Testis (tissue), 3 donors: ENCODE results near the gene OPCML. TPM values are rescaled to one million over a fixed set of nuclear protein-coding genes. Genes with fewer than 3 reads are reported as not detected.

Source experiments
- DNase-seq: peaks from one replicate; pipeline ENCODE4 v3.0.0-alpha.2; 2019
- H3K27ac ChIP-seq, 2 donors: fragments of 200-600 bp; sonication (generic); one replicate each; pipeline ENCODE4 v1.5.1; 2019
- H3K27me3 ChIP-seq: fragments of 200-600 bp; sonication (generic); one replicate; pipeline ENCODE4 v1.5.1; 2019
- H3K36me3 ChIP-seq: fragments of 200-600 bp; sonication (generic); one replicate; pipeline ENCODE4 v1.5.1; 2017; ENCODE audit warnings: low read depth; ENCODE audit errors: missing control alignments
- H3K4me1 ChIP-seq: fragments of 200-600 bp; sonication (generic); one replicate; pipeline ENCODE4 v1.5.1; 2019
- H3K4me3 ChIP-seq, 2 donors: fragments of 200-600 bp; sonication (generic); one replicate each; pipeline ENCODE4 v1.5.1; 2017 to 2019
- H3K9me3 ChIP-seq: fragments of 200-600 bp; sonication (generic); one replicate; pipeline ENCODE4 v1.5.1; 2017
- CTCF ChIP-seq, 3 experiments: fragments of 450-650 bp in 2 of 3; fragments of 200-600 bp in 1 of 3; sonication (generic) in 1 of 3; IDR thresholded peaks; one replicate each; pipeline ENCODE4 v1.5.1; 2016 to 2019; ENCODE audit warnings: antibody characterized with exemption in 3 of 3, mild to moderate bottlenecking in 2 of 3, moderate library complexity in 1 of 3
- POLR2A ChIP-seq: fragments of 450-650 bp; IDR thresholded peaks from one replicate; pipeline ENCODE4 v1.6.1; 2017; ENCODE audit warnings: antibody characterized with exemption, mild to moderate bottlenecking, moderate library complexity
- WGBS, 2 donors: methylation state at CpG; one replicate each; pipeline ENCODE4 v1.1.5; 2018; 5-methylcytosine and 5-hydroxymethylcytosine counted together
- intact Hi-C: fragments of 100-400 bp; cut with DNase I; formaldehyde crosslinking; loops from one replicate; pipeline ENCODE4 v1.15.1; 2023; ENCODE audit warnings: low total_unique reads
- polyA plus RNA-seq: library from polyadenylated mRNA; stranded (reverse); fragments of 350-450 nt; fragmentation: Illumina TruSeq; extraction: RNeasy Lipid Tissue Mini Kit (QIAGEN cat#74804); gene quantifications from one replicate; pipeline ENCODE4 v1.2.3, GENCODE V29; 2014; ENCODE audit warnings: low read depth, low replicate concordance; ENCODE audit not compliant: insufficient read depth
- total RNA-seq, 2 donors: library from RNA; depleted of rRNA; stranded (reverse); fragments of >200 nt; gene quantifications; one replicate each; pipeline ENCODE4 v1.2.3, GENCODE V29; 2016

Gene OPCML
- total and polyA plus RNA-seq, 3 donors from 2014 or later: 0.16 to 2.7 (median 0.62) TPM

DNA sequence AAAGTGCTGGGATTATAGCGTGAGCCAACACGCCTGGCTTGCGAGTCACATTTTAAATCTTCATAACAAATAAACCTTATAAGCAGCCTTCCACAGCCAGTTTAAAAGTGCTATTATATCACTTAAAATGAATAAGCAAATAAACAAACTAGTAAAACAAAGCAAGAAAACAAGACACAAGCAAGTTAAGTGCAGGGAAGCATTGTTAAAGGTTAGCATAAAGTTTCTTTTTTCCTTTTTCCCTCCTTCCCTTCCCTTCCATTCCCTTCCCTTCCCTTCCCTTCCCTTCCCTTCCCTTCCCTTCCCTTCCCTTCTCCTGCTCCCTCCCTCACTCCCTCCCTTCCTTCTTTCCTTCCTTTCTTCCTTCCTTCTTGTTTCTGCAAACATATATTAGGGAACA is 278.7 kb downstream of the OPCML start:
- 96 to 97% methylated on average over 3 of the region's 3 CpGs for WGBS, 2 donors
- no peak for TF ChIP-seq CTCF (IDR thresholded peaks at IDR 0.05)
- TF ChIP-seq POLR2A: no peak
- intact Hi-C loops: no loop called here

GRCh38 chr11:133251841-133252240 is 280.5 kb downstream of the OPCML start:
- no peak overlapping the region for H3K4me3 ChIP-seq
- TF ChIP-seq CTCF (IDR thresholded peaks at IDR 0.05): no peak
- TF ChIP-seq POLR2A: no peak
- 80 to 88% methylated on average over 3 of the region's 3 CpGs for WGBS, 2 donors

More for the DNA sequence above, 278.7 kb downstream of the OPCML start:
- no peak for DNase-seq
- H3K27ac ChIP-seq: no peak overlapping the region
- H3K36me3 ChIP-seq: no peaks in the 10 kb centered on the region
- H3K4me3 ChIP-seq: no peak overlapping the region
- no peaks in the 10 kb centered on the region for H3K9me3 ChIP-seq
- H3K27me3 ChIP-seq: no peaks in the 10 kb centered on the region
- no peaks in the 10 kb centered on the region for H3K4me1 ChIP-seq

GRCh38 chr11:133249530-133249929 is 282.8 kb downstream of the OPCML start:
- Histone ChIP-seq H3K27me3 (no peaks in the 10 kb centered on the region), H3K36me3 (no peaks in the 10 kb centered on the region), H3K9me3 (no peaks in the 10 kb centered on the region), H3K27ac (no peak overlapping the region), H3K4me3 (no peak overlapping the region), H3K4me1 (no peaks in the 10 kb centered on the region)
- DNase-seq: no peak
- intact Hi-C loops: no loop called here
- TF ChIP-seq CTCF (IDR thresholded peaks at IDR 0.05) (no peak), POLR2A (no peak)
- WGBS, 2 donors: 67 to 80% methylated on average over 6 of the region's 6 CpGs

More at GRCh38 chr11:133251841-133252240, 280.5 kb downstream of the OPCML start:
- no peaks in the 10 kb centered on the region for H3K36me3 ChIP-seq
- no peaks in the 10 kb centered on the region for H3K27me3 ChIP-seq
- no peak for DNase-seq
- intact Hi-C loops: no loop called here
- no peaks in the 10 kb centered on the region for H3K9me3 ChIP-seq
- no peaks in the 10 kb centered on the region for H3K4me1 ChIP-seq
- H3K27ac ChIP-seq: no peak overlapping the region

DNA sequence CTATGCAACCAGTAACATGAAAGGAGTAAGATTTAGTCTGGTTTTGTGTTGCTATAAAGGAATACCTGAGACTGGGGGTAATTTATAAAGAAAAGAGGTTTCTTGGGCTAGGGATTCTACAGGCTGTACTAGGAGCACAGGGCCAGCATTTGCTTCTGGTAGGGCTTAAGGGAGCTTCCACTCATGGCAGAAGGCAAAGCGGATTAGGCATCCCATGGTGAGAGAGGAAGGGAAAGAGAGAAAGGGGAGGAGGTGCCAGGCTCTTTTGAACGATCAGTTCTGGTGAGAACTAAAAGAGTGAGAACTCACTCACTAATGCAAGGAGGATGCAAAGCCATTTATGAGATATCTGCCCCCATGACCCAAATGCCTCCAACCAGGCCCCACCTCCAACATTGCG is 283.2 kb downstream of the OPCML start:
- Histone ChIP-seq H3K4me1 (no peaks in the 10 kb centered on the region), H3K27me3 (no peaks in the 10 kb centered on the region), H3K4me3 (no peak overlapping the region), H3K9me3 (no peaks in the 10 kb centered on the region), H3K36me3 (no peaks in the 10 kb centered on the region), H3K27ac (no peak overlapping the region)
- no peak for DNase-seq
- intact Hi-C loops: no loop called here
- TF ChIP-seq CTCF (IDR thresholded peaks at IDR 0.05): no peak
- TF ChIP-seq POLR2A: no peak
- WGBS, 2 donors: 70 to 75% methylated on average over 3 of the region's 3 CpGs

DNA sequence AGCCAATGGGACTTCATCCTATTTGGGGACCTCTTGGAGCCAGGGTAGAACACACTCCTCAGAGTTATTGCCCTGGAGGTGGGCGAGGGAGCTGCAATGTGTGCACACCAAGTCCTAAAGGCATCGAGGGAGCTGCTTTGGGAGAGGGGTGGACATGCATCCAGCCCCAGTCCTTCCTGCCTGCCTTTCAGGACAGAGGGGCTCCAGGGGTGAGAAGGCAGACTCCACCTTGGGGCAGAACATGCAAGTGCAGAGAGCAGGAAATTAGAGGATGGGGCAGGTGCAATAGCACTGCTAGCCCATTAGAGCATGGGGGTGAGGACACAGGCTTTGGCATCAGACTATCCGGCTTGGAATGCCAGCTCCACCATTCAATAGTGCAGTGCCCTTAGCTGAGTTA is 288.5 kb downstream of the OPCML start:
- 82 to 83% methylated on average over 3 of the region's 3 CpGs for WGBS, 2 donors

More for the DNA sequence above, 288.5 kb downstream of the OPCML start:
- H3K27ac ChIP-seq: no peak overlapping the region
- H3K4me3 ChIP-seq: no peak overlapping the region
- no peaks in the 10 kb centered on the region for H3K4me1 ChIP-seq
- no peaks in the 10 kb centered on the region for H3K27me3 ChIP-seq
- no peak for TF ChIP-seq POLR2A
- TF ChIP-seq CTCF (IDR thresholded peaks at IDR 0.05): no peak
- no peaks in the 10 kb centered on the region for H3K9me3 ChIP-seq
- DNase-seq: no peak
- no peaks in the 10 kb centered on the region for H3K36me3 ChIP-seq
- intact Hi-C loops: no loop called here
